NCI-H345 treated with DMSO at 0.1 percent for 48 hours (cell line): ENCODE data around the gene TGFBR3.
"Not testable (repeated sequence)": the region's sequence is repeated elsewhere in the genome, so short reads cannot be mapped to it uniquely, and the experiment has no call there.

Experiments
- DNase-seq: peaks from one replicate; lab custom pipeline; 2025; ENCODE audit not compliant: unreplicated experiment; lab: John Stamatoyannopoulos, UW

Gene TGFBR3

GRCh38 chr1:91697861-91698260, 188.1 kb downstream of the TGFBR3 start:
- no peak for DNase-seq

GRCh38 chr1:91697416-91697815, 188.5 kb downstream of the TGFBR3 start:
- DNase-seq: no peak

- DNase-seq: no peak
These were observed 189.6 kb downstream of the TGFBR3 start for GRCh38 chr1:91696321-91696720.

DNA sequence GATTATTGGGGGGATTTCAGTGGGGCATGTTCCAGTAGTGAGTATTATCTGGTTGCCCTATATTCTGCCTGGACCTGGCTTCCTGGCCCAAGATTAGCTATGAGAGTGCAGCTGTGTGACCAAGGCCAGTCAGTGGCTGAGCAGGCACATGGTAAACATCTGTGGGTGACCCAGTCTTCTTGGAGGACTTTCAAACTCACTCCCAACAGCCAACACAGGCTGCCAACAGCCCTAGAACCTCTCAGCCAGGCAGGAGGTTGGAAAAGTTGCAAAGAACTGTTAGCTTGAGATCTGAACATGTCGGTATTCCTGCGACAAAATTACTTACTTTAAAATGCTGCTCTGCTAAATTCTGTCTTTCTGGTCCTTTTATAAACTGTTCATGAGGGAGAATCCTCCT, 192.4 kb downstream of the TGFBR3 start:
- no peak for DNase-seq

- DNase-seq: no peak
These were observed 194.4 kb downstream of the TGFBR3 start for GRCh38 chr1:91691525-91691924.

GRCh38 chr1:91689641-91690481, 196.1 kb downstream of the TGFBR3 start:
- no peak for DNase-seq

DNA sequence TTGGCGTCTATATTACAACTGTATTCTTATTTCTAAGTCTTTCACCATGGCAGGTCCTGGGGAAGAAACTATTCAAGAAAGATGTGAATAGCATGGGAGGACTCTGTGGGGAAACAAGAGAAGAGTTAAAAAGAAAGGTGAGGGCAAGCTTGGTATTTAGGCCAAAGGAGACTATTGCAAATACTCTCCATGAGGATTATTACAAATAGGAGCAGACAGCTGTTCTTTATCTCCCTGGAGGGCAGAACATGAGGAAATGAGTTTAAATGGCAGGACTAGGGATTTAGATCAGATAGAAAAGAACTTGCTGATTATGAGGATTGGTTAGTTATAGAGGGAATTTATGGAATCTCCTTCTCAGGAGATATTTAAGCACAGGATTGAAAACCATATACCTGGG, 198.5 kb downstream of the TGFBR3 start:
- no peak for DNase-seq

GRCh38 chr1:91685994-91686393, 200.0 kb downstream of the TGFBR3 start:
- no peak for DNase-seq

DNA sequence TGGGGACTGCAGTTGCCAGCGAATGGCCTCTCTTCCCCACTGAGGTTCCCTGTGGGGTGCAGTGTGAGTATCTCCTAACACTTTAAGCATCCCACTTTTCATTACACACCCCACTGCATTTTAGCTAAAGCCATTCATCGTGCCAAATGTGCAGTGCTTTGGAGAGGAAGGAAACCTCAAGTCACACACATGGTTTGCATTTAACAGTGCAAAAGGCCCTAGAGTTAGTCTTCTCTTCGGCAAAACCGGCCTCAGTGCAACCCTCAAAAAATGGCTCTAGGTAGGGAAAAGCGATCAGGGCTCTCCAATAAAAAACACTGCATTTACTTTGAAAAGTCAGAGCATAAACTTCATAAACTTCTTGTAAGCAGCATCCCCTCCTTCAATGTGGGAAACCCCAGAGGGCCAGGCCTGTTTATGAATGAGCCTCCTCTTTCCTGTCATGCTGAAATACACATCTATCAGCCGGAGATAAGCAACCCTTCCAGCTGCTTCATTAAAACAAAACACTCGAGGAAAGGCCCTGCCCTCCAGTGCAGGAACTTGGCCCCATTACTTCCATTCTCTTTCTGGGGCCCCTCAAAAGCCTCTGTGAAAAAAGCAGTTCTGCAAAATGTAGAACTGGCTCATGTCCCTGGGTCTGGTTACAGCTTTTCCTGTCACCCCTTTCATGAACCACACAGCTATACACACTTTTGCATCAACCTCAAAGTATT, 201.3 kb downstream of the TGFBR3 start:
- no peak for DNase-seq

- no peak for DNase-seq
These were observed 202.4 kb downstream of the TGFBR3 start for GRCh38 chr1:91683598-91683951.

DNA sequence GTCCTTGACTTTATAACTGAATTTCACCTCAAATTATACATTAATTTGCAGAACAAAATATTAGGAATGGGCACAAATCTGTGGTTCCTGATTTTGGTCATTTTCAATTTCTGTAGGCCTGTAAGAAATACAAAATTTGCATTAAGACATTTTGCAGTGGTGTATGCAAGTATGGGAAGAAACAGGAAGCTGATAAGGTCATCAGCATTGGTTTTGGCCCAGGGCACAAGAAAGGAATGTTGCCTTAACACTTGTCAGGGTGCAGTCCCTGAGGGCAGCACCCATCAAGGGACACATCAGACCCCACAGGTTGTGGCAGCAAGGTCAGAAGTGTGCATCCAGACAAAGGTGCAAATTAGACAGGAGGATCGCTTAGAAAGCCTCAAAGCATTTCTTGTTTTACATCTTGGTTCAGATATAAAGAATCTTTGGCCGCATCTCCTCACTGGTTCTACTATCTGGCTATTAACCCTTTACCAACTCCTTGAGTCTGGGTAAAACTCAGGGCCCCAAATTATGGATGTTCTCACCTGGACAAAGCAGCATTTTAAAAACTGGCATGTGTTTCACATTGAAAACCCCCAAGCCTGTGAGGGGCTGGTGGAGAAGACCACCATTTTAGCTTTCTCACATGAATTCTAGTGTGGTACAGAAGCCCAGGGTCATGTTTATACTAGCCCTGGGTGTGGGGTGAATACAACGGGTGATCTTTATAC, 202.9 kb downstream of the TGFBR3 start:
- no peak for DNase-seq

DNA sequence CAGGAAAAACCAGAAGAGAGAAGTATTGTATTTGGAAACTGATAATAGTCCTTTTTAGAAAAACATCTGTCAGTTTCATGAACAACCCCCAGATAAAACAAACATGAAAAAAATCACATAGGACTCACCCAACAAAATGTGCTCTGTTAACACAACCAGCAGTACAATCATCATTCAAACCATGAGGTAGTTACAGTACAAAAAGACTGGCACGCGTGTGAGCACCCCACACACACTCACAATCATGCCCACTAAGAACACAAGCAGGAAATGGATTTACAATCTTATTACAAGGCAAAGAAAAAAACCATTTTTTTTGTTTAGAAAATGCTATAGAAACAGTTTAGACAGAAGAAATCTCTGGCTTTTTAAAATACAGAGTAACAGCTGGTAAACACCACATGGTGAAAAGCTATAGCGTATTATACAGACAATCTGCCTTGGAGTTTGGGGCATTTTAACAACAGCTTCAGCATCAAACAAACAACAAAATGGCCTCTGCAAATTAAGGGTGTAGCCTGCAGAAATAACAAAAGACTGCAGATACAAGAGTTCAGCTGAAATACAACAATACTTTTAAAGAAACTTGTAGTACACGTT, 205.3 kb downstream of the TGFBR3 start:
- DNase-seq: no peak

- no peak for DNase-seq
These were observed 206.5 kb downstream of the TGFBR3 start for GRCh38 chr1:91679446-91679845.

DNA sequence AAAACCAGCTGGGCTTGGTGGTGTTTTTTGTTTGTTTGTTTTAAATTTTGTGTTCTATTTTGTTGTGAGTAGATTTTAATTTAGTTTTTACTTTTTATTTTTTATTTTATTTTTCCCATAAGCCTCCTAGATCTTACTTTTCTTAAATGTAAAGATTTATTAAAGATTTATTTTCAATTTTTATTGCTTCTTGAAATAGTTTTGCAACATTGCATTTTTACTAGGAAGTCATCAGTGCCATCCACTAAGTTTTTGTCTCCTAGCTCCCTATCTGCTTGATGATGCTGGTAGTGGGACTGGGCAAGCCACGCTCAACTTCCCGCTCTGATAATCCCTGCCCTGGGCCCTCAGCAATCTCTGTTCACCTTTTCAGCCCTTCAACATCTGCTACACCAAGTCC, 209.9 kb downstream of the TGFBR3 start:
- no peak for DNase-seq

DNA sequence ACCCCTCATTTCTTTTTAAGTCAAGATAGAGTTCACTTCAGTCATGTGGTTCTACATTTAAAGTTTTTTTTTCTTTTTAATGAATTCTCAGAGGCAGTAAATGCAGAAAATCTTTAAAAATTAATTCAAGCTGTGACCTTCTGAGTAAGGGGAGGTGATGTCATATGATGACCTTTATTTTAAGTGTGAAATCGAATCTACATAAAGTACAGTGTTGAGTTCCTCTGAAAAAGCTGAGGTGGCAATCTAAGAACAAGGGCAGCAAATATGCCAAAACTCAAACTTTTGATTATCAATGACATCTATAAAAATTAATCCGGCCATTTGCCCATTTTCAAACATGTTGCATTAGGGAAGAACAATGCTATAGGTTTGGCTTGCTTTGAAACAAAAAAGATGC, 211.8 kb downstream of the TGFBR3 start:
- no peak for DNase-seq

- DNase-seq: no peak
These were observed 212.3 kb downstream of the TGFBR3 start for GRCh38 chr1:91673613-91674012.

GRCh38 chr1:91672601-91673161, 213.3 kb downstream of the TGFBR3 start:
- DNase-seq: no peak

GRCh38 chr1:91670781-91671180, 215.2 kb downstream of the TGFBR3 start:
- no peak for DNase-seq

DNA sequence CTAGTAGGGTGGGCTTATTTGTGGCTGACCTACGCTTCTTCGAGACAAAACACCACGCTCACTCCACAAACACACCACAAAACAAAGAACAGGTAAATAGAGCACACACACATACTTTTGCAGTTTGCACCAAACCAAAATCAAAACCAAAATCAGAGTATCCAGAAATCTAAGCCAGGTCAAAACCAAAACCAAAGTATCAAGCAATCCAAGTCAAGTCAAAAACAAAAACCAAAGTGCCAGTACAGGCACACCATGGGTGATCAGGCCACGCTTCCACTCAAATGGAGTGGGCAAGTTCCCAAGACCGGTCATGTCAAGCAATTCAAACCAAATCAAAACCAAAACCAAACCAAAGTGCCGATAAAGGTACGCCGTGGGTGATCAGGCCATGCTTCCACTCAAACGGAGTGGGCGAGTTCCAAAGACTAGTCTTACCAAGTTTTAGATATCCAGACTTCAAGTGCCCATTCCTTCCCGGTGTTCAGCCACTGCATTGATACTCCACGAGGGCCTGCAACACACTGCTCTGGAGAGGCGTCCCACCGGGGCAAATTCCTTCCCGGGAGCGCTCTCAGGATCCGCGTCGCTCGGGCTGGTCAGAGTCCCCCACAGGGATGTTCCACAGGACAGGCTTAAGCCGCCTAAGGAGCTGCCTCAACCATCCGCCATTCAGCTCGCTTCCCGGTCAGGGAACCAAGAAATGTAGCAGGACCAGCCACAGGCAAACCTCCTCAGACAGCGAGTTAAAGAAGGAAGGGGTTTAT, 216.2 kb downstream of the TGFBR3 start:
- no peak for DNase-seq

DNA sequence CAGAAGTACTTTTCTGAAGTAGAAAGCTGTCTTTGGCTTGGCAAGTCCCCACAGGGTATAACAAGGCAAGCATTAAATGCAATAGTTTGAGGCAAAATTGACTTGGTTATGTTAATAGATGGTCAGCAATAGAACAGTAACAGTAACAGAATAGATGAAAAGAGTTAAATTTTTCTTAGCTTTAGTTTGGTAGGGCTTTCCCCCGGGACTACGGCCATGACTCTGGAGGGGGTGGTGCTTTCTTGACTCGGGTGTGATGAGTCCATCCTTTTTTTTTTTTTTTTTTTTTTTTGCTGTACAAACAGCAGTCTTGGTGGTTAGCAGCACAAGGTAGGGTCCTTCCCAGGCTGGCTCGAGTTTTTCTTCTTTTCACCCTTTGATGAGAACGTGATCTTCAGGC, 219.3 kb downstream of the TGFBR3 start:
- DNase-seq: not testable (repeated sequence)
